Endothelial cell of umbilical vein (primary cell): ENCODE measurements around the gene RHCE.

ENCODE experiments used
- POLR2A ChIP-seq: IDR thresholded peaks from 2 replicates; pipeline ENCODE4 v1.6.1; 2012; ENCODE audit warnings: low read depth, mild to moderate bottlenecking, control low read depth, low read length
- TF ChIP-seq, protein P1 (sequence below), 2 donors: IDR thresholded peaks; 1 replicate in 1 of 2; 2 replicates in 1 of 2; pipeline ENCODE4 v1.5.1; 2011; ENCODE audit warnings: low read length in 2 of 2, mild to moderate bottlenecking in 2 of 2, moderate library complexity in 2 of 2, control low read depth in 1 of 2, inconsistent platforms in 1 of 2, low read depth in 1 of 2; ENCODE audit not compliant: insufficient read depth in 1 of 2; ENCODE audit errors: extremely low read depth in 1 of 2

DNA sequence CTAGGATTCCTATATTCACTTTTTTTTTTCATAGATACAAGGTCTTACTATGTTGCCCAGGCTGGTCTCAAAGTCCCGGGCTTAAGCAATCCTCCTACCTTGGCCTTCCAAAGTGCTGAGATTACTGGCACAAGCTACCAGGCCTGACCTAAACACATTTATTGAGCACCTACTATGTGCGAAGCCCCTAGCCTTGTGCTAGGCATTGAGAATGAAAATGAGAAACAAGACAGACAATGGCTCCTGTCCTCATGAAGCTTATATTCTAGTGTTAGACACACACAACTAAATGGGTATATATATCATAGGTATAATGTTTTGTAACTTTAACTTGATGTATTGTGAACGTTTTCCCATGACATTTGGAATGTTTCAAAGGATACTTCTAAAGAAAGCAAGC, 71.0 kb downstream of the RHCE start:
- no peak for TF ChIP-seq POLR2A
- TF ChIP-seq, protein P1, sequence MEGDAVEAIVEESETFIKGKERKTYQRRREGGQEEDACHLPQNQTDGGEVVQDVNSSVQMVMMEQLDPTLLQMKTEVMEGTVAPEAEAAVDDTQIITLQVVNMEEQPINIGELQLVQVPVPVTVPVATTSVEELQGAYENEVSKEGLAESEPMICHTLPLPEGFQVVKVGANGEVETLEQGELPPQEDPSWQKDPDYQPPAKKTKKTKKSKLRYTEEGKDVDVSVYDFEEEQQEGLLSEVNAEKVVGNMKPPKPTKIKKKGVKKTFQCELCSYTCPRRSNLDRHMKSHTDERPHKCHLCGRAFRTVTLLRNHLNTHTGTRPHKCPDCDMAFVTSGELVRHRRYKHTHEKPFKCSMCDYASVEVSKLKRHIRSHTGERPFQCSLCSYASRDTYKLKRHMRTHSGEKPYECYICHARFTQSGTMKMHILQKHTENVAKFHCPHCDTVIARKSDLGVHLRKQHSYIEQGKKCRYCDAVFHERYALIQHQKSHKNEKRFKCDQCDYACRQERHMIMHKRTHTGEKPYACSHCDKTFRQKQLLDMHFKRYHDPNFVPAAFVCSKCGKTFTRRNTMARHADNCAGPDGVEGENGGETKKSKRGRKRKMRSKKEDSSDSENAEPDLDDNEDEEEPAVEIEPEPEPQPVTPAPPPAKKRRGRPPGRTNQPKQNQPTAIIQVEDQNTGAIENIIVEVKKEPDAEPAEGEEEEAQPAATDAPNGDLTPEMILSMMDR (IDR thresholded peaks at IDR 0.05; ENCODE audit: extremely low read depth in 1 of 2, insufficient read depth in 1 of 2, low read depth in 1 of 2, low read length in 2 of 2), result no peak
